ENCODE data around the gene GPA33. TPM values are rescaled to one million over a fixed set of nuclear protein-coding genes. Genes with fewer than 3 reads are reported as not detected.

GPA33 gene, protein sequence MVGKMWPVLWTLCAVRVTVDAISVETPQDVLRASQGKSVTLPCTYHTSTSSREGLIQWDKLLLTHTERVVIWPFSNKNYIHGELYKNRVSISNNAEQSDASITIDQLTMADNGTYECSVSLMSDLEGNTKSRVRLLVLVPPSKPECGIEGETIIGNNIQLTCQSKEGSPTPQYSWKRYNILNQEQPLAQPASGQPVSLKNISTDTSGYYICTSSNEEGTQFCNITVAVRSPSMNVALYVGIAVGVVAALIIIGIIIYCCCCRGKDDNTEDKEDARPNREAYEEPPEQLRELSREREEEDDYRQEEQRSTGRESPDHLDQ
- polyA plus RNA-seq (0.14 and 0.28 TPM in 2 replicates), polyA minus RNA-seq (0.35 TPM in 1 of 2 replicates, not detected in the other)

GRCh38 chr1:167090314-167090942 lies at the start of gene GPA33:
GPA33 (minus strand) TSS chr1:167090377; CDS start chr1:167090287, 90 bp downstream.
- no peaks in the 10 kb centered on the region for H3K27me3 ChIP-seq (ENCODE audit: insufficient read depth, low read depth, low read length)
- no peaks in the 10 kb centered on the region for H3K9me2 ChIP-seq (ENCODE audit: insufficient read depth, low read length)
- H3K9me3 ChIP-seq (ENCODE audit: low read length), result no peaks in the 10 kb centered on the region
- H2AFZ ChIP-seq (ENCODE audit: low read depth, low read length), result no peak within 1 kb of the TSS
- H3K36me3 ChIP-seq (ENCODE audit: insufficient read depth, low read length), result no peaks in the 10 kb centered on the region
- H3F3A ChIP-seq (ENCODE audit: insufficient read depth, low read length, poor library complexity, severe bottlenecking), result no peaks in the 10 kb centered on the region
- H3K4me2 ChIP-seq (ENCODE audit: low read length), result no peak within 1 kb of the TSS
- no peak within 1 kb of the TSS for H3K27ac ChIP-seq (ENCODE audit: low read length)
- no peak within 1 kb of the TSS for H3K4me3 ChIP-seq (ENCODE audit: low read length)
- no peak within 1 kb of the TSS for H3K9ac ChIP-seq (ENCODE audit: low read length)
- H4K20me1 ChIP-seq (ENCODE audit: insufficient read depth), result no peaks in the 10 kb centered on the region
- TF ChIP-seq MXI1 (conservative IDR thresholded peaks at IDR 0.05; ENCODE audit: poor library complexity, severe bottlenecking), result no peak
- TF ChIP-seq EP300 (conservative IDR thresholded peaks at IDR 0.05; ENCODE audit: poor library complexity, severe bottlenecking), result no peak
- TF ChIP-seq REST (IDR thresholded peaks at IDR 0.05; ENCODE audit: borderline replicate concordance), result no peak
- TF ChIP-seq TAF1 (IDR thresholded peaks at IDR 0.05; ENCODE audit: low read depth), result no peak
- TF ChIP-seq, protein P1, sequence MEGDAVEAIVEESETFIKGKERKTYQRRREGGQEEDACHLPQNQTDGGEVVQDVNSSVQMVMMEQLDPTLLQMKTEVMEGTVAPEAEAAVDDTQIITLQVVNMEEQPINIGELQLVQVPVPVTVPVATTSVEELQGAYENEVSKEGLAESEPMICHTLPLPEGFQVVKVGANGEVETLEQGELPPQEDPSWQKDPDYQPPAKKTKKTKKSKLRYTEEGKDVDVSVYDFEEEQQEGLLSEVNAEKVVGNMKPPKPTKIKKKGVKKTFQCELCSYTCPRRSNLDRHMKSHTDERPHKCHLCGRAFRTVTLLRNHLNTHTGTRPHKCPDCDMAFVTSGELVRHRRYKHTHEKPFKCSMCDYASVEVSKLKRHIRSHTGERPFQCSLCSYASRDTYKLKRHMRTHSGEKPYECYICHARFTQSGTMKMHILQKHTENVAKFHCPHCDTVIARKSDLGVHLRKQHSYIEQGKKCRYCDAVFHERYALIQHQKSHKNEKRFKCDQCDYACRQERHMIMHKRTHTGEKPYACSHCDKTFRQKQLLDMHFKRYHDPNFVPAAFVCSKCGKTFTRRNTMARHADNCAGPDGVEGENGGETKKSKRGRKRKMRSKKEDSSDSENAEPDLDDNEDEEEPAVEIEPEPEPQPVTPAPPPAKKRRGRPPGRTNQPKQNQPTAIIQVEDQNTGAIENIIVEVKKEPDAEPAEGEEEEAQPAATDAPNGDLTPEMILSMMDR (IDR thresholded peaks at IDR 0.05; ENCODE audit: poor library complexity, severe bottlenecking), result no peak
- no peak for TF ChIP-seq POLR2AphosphoS5 (IDR thresholded peaks at IDR 0.05)
- TF ChIP-seq SMC3 (conservative IDR thresholded peaks at IDR 0.05; ENCODE audit: poor library complexity), result no peak
- no peak for TF ChIP-seq EZH2 (IDR thresholded peaks at IDR 0.05; ENCODE audit: borderline replicate concordance, insufficient read depth, low read length, poor library complexity, severe bottlenecking)
- TF ChIP-seq RAD21 (conservative IDR thresholded peaks at IDR 0.05), result no peak
- H3K79me2 ChIP-seq (replicated peaks; ENCODE audit: insufficient read depth, low read length), result no peaks in the 10 kb centered on the region

DNA sequence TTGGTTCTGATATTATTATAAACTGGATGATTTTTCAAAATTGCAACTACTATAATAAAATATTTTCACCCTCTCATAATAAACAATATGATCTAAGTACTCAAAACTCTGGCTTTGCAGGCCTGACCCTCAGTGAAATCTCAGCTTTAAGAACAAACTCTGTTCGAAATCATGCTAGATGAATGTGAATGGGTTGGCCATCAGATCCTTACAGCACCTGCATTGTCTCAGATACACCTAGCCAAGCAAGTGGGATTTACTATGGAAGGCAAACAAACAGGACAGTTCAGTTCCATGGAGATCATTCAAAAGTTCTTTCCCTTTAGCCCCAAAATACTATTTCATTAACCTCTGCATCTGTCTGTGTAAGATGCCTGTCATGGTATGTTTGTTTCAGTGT lies 48.5 kb upstream of the GPA33 start:
- H3K4me3 ChIP-seq (ENCODE audit: low read length), result no peak overlapping the region

More for the DNA sequence above, 48.5 kb upstream of the GPA33 start:
- Histone ChIP-seq H4K20me1 (ENCODE audit: insufficient read depth) (no peaks in the 10 kb centered on the region), H3K9me2 (ENCODE audit: insufficient read depth, low read length) (no peaks in the 10 kb centered on the region), H2AFZ (ENCODE audit: low read depth, low read length) (no peak overlapping the region), H3K36me3 (ENCODE audit: insufficient read depth, low read length) (no peaks in the 10 kb centered on the region), H3K27ac (ENCODE audit: low read length) (no peak overlapping the region), H3K9me3 (ENCODE audit: low read length) (no peaks in the 10 kb centered on the region), H3K79me2 (replicated peaks; ENCODE audit: insufficient read depth, low read length) (no peaks in the 10 kb centered on the region), H3K4me2 (ENCODE audit: low read length) (no peak overlapping the region), H3K9ac (ENCODE audit: low read length) (no peak overlapping the region), H3F3A (ENCODE audit: insufficient read depth, low read length, poor library complexity, severe bottlenecking) (peaks cover 7% of the 10 kb centered on the region), H3K27me3 (ENCODE audit: insufficient read depth, low read depth, low read length) (peaks cover 3% of the 10 kb centered on the region)
- TF ChIP-seq RAD21 (conservative IDR thresholded peaks at IDR 0.05), result no peak
- TF ChIP-seq EZH2 (IDR thresholded peaks at IDR 0.05; ENCODE audit: borderline replicate concordance, insufficient read depth, low read length, poor library complexity, severe bottlenecking), result no peak
- TF ChIP-seq, protein P1 (IDR thresholded peaks at IDR 0.05; ENCODE audit: poor library complexity, severe bottlenecking), result no peak
- TF ChIP-seq SMC3 (conservative IDR thresholded peaks at IDR 0.05; ENCODE audit: poor library complexity), result no peak
- TF ChIP-seq EP300 (conservative IDR thresholded peaks at IDR 0.05; ENCODE audit: poor library complexity, severe bottlenecking), result no peak
- TF ChIP-seq REST (IDR thresholded peaks at IDR 0.05; ENCODE audit: borderline replicate concordance), result no peak
- no peak for TF ChIP-seq MXI1 (conservative IDR thresholded peaks at IDR 0.05; ENCODE audit: poor library complexity, severe bottlenecking)
- TF ChIP-seq TAF1 (IDR thresholded peaks at IDR 0.05; ENCODE audit: low read depth), result no peak
- no peak for TF ChIP-seq POLR2AphosphoS5 (IDR thresholded peaks at IDR 0.05)

Data from neural cell (in vitro differentiated cells).